HL-60/S4 treated with retinoic acid at 250 ng/mL for 4 days and 3 days (cell line): ENCODE measurements around the gene RNLS.

Source experiments
- in situ Hi-C: fragments of 300-500 bp; cut with MboI; formaldehyde crosslinking; loops from 2 replicates; pipeline ENCODE4 v1.7.0; 2022; ENCODE audit warnings: low sequenced_read_pairs

Gene RNLS

DNA sequence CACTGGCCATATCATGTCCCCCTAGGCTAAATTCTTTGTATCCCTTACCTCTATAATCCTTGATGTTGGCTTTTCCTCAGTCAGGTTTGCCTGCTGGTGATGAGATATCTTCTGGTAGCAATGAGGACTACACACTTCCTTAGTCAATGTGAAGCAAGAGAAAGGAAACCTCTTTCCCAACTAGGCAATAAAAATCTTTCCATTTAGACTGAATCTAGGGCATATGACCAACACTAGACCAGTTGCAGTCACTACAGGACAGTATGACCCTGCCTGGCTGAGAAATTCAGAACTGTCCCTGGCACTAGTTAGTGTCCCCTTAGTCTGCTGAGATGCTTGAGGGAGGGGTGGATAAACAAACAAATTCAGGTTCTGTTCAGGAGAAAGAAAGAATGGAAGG, 142.6 kb downstream of the RNLS start:
- in situ Hi-C loops = no loop called here

GRCh38 chr10:88439932-88440331, 143.2 kb downstream of the RNLS start:
- in situ Hi-C loops = no loop called here

DNA sequence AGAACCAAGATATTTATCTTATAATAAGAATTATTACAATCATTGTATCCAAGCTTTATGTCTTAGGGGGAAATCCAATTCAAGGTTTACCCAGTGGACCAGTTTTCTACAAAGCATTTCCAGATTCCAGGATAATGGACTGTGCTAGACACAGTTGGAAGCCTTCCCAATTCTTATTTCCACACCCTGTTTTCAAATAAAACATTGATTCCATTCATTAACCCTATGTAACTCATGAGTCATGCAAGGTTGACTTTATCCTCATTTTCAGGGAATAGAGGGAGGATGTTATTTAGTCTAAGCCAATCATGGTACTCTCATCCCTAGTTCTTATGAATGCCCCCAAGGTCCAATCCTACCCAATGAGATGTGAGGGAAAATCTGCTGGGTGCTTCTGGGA, 145.7 kb downstream of the RNLS start:
- in situ Hi-C loops = no loop called here

DNA sequence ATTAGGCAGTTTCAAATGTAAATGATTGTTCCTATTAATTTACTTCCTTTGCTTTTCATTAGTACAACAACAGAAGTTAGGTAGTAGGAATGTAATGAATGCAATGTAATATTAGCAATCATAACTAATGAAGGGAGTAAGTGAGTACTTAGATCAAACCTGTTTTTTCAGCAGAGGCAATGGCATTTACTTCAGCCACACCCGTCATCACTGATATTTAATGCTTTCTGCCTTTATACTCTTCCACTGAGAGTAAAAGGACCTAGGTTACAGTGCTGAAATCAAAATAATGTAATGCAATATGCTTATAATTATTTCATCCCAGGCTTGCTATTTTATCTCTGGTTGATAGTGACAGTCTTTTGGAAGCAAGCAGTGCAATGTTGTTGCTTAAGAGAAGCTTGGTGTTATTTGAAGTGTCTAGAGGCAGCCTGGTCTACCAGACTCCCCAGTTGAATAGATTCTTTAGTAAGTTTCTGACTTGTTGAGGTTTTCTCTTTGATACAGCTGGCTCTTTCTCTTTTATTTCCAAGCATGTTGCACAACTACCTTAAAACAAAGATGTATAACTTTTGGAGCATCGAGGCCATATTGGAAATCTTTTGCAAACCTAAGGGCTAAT, 149.4 kb downstream of the RNLS start:
- in situ Hi-C loops = no loop called here

GRCh38 chr10:88431103-88431502, 152.0 kb downstream of the RNLS start:
- in situ Hi-C loops = no loop called here

DNA sequence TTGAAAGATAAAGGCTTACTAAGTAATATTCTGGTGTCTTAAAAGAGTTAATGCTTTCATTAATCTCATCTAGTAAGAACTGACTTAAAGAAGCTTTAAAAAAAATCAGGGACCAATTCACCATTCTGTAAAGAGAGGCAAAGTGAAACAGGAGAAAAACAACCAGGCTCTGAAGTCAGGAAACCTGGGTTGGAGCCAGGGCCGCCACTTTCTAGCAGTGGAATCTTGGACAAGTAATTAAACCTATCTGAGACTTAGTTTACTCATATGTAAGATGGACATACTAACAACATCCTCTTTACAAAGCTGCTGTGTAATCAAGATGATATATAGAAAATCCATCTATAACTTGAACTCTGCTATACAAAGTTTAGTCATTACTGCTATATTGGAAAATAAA, 154.1 kb downstream of the RNLS start:
- in situ Hi-C loops = no loop called here

- in situ Hi-C loops = no loop called here
These were observed 154.7 kb downstream of the RNLS start for GRCh38 chr10:88428442-88428841.

- in situ Hi-C loops = no loop called here
These were observed 156.1 kb downstream of the RNLS start for GRCh38 chr10:88427024-88427423.

- in situ Hi-C loops = no loop called here
These were observed 158.2 kb downstream of the RNLS start for GRCh38 chr10:88424881-88425280.

- in situ Hi-C loops = no loop called here
These were observed 159.4 kb downstream of the RNLS start for GRCh38 chr10:88423732-88424131.

GRCh38 chr10:88421590-88421989, 161.5 kb downstream of the RNLS start:
- in situ Hi-C loops = no loop called here

DNA sequence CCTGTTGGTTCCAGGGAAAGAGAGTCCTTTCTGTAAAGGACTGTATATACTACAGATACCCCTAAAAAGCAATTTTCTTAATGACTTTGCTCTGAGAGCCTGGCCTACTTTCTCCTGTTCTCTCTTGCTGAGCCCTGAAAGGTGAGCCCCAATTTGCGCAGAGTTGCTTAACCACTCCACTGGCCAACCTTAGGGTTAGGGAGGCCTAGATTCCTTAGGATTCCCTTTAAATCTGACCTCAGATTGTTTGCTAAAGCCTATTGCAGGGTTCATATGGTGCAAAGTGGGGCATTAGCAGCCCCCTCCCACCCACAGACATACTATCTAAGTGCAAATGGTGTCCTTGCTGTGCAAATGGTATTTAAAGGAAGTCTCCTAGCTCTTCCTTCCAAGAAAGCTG, 164.2 kb downstream of the RNLS start:
- in situ Hi-C loops = no loop called here

GRCh38 chr10:88417387-88418030, 165.6 kb downstream of the RNLS start:
- in situ Hi-C loops = no loop called here

- in situ Hi-C loops = no loop called here
These were observed 166.3 kb downstream of the RNLS start for GRCh38 chr10:88416801-88417200.

DNA sequence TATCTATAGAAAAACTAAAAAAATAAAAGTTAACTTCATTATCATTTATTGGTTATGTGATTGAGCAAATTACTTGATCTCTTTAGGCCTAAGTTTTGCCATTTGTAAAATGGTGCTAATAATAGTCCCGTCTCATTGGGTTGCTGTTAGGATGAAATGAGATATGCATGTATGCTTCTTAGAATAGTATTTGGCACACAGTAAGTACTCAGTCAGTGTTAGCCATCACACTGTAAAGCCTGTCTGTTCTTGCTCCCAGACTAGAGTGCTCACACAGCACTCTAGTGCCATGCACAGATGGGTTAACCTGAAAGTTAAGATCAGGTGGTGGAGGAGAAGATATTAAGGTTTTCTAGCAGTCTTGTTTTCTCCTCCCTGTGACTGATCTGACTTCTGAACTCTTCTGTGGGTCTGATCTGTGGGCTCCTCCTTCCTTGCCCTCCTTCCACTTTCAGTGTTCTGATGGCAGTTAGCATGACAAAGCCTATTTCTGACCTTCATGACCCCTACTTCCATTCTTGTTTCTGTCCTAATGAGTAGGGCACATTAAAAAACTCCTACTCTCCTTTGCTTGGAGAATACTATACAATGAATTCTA, 167.5 kb downstream of the RNLS start:
- in situ Hi-C loops = no loop called here

DNA sequence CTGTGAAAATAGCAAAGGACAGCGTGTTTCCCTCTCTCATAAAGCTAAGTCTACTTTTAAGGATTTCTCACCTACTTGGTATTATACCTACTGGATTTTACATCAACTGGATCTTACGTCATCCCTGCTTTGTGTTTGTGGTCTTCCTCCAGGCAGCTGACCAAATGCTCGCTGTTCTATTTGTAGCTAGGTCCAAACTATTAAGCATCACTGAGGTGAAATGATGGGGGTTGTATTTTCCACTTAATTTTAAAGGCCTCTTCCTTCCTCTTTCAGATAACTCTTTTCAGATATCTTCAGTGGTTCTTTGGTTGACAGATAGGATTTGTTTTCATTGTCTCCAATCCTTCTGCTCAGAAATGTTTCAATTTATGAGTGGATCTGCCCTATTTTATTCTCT, 169.7 kb downstream of the RNLS start:
- in situ Hi-C loops = no loop called here

DNA sequence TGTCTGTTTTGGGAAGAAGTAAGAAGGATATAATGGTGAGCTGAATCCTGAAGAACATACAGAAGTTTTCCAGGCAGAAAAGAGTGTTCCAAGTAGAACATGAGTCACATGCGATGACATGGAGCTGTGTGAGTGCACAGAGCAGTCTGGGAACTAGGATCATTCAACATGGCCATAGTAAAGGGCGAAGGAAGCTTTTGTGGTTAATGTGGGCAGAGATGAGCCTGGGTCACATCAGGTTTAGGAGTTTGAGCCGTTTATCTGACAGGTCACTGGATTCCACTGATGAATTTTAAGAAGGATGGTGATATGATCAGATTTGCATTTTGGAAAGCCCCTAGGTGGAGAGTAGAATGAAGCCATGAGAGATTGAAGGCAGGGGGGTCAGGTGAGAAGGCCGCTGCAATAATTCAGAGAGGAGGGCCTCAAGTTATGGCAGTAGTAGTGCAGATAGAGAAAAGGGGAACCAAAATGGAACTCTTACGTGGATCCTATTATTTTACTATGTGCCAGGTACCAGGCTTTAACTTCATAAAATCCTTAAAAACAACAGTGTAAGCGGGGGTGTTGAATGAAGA, 171.3 kb downstream of the RNLS start:
- in situ Hi-C loops = no loop called here

- in situ Hi-C loops = no loop called here
These were observed 173.3 kb downstream of the RNLS start for GRCh38 chr10:88409824-88410223.

DNA sequence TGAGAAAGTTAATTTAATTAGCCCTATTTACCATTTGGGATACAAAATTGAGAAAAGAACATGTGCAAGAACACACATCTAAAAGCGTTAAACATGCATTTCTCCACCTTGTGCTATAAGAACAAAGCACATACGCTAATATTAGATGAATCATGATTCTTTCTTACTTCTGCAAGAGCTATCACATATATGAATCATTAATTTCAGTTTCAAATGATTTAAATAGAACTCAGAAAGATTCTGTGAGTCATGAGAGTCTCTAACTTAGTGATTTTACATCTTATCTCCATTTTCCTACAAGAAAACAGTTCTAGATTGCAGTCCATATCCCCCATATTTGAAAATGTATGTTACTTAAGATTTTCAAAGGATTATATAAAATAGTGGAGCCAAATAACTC, 173.9 kb downstream of the RNLS start:
- in situ Hi-C loops = no loop called here

DNA sequence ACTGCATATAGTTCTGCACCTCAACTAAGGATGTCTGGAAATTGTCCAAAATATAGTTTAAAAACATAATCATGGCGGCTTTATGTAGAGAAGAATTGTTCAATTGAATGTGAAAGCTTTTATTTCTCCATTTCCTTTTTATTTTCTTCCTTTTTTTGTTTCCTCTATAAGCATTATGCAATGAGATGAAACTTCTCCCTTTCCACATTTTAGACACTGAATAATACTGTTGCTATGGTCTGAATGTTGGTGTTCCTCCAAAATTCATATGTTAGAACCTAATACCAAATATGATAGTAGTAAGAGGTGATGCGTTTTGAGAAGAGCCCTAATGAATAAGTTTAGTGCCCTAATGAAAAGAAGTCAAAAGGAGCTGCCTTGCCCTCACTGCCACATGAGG, 175.0 kb downstream of the RNLS start:
- in situ Hi-C loops = no loop called here

DNA sequence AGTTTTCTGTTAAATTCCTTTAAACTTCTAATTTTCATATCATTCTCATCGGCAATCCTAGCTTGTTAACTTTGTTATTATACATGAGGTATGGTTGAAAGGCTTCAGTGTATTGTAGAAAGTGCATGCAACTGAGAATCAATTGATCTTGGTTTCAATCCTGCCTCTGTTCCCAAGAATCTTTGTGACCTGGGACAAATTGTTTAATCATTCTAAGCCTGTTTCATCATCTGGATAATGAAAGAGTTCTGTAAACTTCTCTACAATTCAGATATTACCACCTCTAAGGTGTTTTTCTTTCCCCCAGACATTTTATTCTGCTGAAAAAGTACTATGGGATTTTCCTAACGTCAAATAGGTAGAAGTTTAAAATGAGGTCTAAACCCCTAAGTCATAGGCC, 179.0 kb downstream of the RNLS start:
- in situ Hi-C loops = no loop called here

DNA sequence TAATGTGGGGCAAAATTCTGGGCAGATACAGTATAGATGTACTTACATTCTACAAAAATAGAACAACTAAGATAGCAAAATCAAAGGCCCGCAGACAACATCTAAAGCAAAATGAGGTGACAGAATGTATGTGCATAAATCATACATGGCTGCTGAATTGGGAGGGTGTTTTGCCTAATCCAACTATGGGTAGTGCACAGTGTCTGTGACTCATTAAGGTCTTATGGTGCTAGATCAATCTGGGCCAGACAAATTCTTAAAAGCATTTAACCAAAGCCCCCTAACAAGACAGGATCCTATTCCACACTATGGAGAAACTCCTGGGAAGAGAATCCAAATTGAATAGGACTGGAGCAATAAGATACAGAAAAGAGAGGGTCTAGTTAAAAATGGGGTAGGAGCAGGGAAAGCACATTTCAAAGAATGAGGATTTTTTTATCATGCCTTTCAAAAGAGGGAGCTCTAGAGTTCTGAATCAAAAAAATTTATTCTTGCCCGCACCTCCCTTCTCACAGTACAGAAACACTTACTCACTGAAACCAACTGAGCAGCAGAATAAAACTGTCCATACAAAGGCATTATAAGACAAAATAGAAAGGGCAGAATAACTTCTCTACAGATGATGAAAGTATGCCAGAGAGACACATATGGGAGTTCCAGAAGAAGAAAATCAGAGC, 181.3 kb downstream of the RNLS start:
- in situ Hi-C loops = no loop called here
